ENCODE results near the gene DOCK3. TPM values are rescaled to one million over a fixed set of nuclear protein-coding genes. Genes with fewer than 3 reads are reported as not detected.

Gene DOCK3
- total and polyA plus RNA-seq, 2 of the 4 experiments (the other 2 are of a cell fraction): under 0.01 to 0.12 TPM

- no peak overlapping the region for H3K27ac ChIP-seq (ENCODE audit: insufficient read depth, low read length)
- no peak overlapping the region for H3K56ac ChIP-seq (ENCODE audit: extremely low read depth, insufficient read depth, low read length)
- H3K36me3 ChIP-seq (ENCODE audit: control insufficient read depth, insufficient read depth, low read length): no peaks in the 10 kb centered on the region
- BruUV-seq (replicated peaks): no TSS peak
- H3K4me3 ChIP-seq (ENCODE audit: insufficient read depth, low read depth, low read length): no peak overlapping the region
- no peak overlapping the region for H2BK120ac ChIP-seq (ENCODE audit: low read depth, low read length)
- no peak overlapping the region for H3K4me2 ChIP-seq (ENCODE audit: low read depth, low read length)
- DNase-seq: no peak
- no peak overlapping the region for H2AFZ ChIP-seq (replicated peaks; ENCODE audit: low read length, poor library complexity)
- H3K79me1 ChIP-seq (ENCODE audit: low read depth in 1 of 2, low read length in 2 of 2): no peaks in the 10 kb centered on the region
- no peaks in the 10 kb centered on the region for H3K9me1 ChIP-seq (ENCODE audit: insufficient read depth, low read length)
- no peak overlapping the region for H2BK5ac ChIP-seq (ENCODE audit: low read depth, low read length, poor library complexity, severe bottlenecking)
- H3K4me1 ChIP-seq (ENCODE audit: control insufficient read depth, insufficient read depth, low read length): no peaks in the 10 kb centered on the region
- H4K20me1 ChIP-seq (ENCODE audit: insufficient read depth, low read length): no peaks in the 10 kb centered on the region
- no peak overlapping the region for H4K91ac ChIP-seq (ENCODE audit: insufficient read depth, low read depth, low read length)
- H3K4ac ChIP-seq (ENCODE audit: low read depth, low read length): no peak overlapping the region
- dilution Hi-C loops (cut with HindIII; ENCODE audit: low sequenced_read_pairs, unreplicated experiment): loop anchor here (25.0 kb wide), 1 partner anchor 238 kb away; no protein-coding TSS in a partner anchor
- H2BK20ac ChIP-seq (ENCODE audit: low read depth, low read length): no peak overlapping the region
- H3K9ac ChIP-seq (ENCODE audit: low read depth, low read length): no peak overlapping the region
- no peak overlapping the region for H3K23ac ChIP-seq (ENCODE audit: low read depth, low read length)
- H2BK15ac ChIP-seq (ENCODE audit: low read depth, low read length): no peak overlapping the region
- POLR2A ChIA-PET (ENCODE audit: unreplicated experiment): interaction anchor here (0.6 kb wide), 1 partner anchor 35 kb away, joined by 3 read pairs; no protein-coding TSS in a partner anchor
- CTCF ChIA-PET: no interaction called here
- in situ Hi-C loops (cut with MboI; ENCODE audit: low sequenced_read_pairs): no loop called here
- intact Hi-C loops (cut with micrococcal nuclease): no loop called here
- WGBS, 2 experiments (ENCODE audit: extremely low coverage in 2 of 2, insufficient read length in 1 of 2): no CpG with 5 or more reads among the region's 1 CpG
- no peak overlapping the region for H3K14ac ChIP-seq (replicated peaks; ENCODE audit: low read depth, low read length)
- no peak overlapping the region for H4K8ac ChIP-seq (ENCODE audit: low read depth in 2 of 2, low read length in 2 of 2)
- H3K18ac ChIP-seq (ENCODE audit: low read depth, low read length): no peak overlapping the region
- no peak overlapping the region for H2AK9ac ChIP-seq (replicated peaks; ENCODE audit: low read depth, low read length, poor library complexity)
- H4K5ac ChIP-seq (ENCODE audit: low read depth, low read length): no peak overlapping the region
- H3K9me3 ChIP-seq (ENCODE audit: control insufficient read depth, insufficient read depth, low read length): no peaks in the 10 kb centered on the region
- no peak overlapping the region for H2AK5ac ChIP-seq (ENCODE audit: low read depth, low read length)
- TF ChIP-seq ELK1 (IDR thresholded peaks at IDR 0.05; ENCODE audit: borderline replicate concordance, low read depth, low read length) (no peak), FOS (IDR thresholded peaks at IDR 0.05; ENCODE audit: low read depth, low read length) (no peak), RCOR1 (IDR thresholded peaks at IDR 0.05; ENCODE audit: insufficient replicate concordance, low read length) (no peak), CHD1 (IDR thresholded peaks at IDR 0.05; ENCODE audit: low read depth, low read length) (no peak), MAZ (IDR thresholded peaks at IDR 0.05; ENCODE audit: borderline replicate concordance, low read depth, low read length) (no peak), BHLHE40 (IDR thresholded peaks at IDR 0.05; ENCODE audit: low read depth, low read length) (no peak), MXI1 (IDR thresholded peaks at IDR 0.05; ENCODE audit: borderline replicate concordance, low read depth, low read length) (no peak), SMC3 (IDR thresholded peaks at IDR 0.05; ENCODE audit: low read depth, low read length) (no peak)
- no peaks in the 10 kb centered on the region for H3K27me3 ChIP-seq (ENCODE audit: control insufficient read depth, insufficient read depth, low read length)
- no peak for ATAC-seq (ENCODE audit: low read depth)
These were observed 676.0 kb downstream of the DOCK3 start for GRCh38 chr3:51350751-51351150.

Measured in IMR-90 (cell line).